OCI-M2 (cell line): ENCODE measurements around the gene ACADSB.

Experiments used
- DNase-seq: peaks from one replicate; lab custom pipeline; 2025; ENCODE audit not compliant: unreplicated experiment; lab: John Stamatoyannopoulos, UW

Gene ACADSB

DNA sequence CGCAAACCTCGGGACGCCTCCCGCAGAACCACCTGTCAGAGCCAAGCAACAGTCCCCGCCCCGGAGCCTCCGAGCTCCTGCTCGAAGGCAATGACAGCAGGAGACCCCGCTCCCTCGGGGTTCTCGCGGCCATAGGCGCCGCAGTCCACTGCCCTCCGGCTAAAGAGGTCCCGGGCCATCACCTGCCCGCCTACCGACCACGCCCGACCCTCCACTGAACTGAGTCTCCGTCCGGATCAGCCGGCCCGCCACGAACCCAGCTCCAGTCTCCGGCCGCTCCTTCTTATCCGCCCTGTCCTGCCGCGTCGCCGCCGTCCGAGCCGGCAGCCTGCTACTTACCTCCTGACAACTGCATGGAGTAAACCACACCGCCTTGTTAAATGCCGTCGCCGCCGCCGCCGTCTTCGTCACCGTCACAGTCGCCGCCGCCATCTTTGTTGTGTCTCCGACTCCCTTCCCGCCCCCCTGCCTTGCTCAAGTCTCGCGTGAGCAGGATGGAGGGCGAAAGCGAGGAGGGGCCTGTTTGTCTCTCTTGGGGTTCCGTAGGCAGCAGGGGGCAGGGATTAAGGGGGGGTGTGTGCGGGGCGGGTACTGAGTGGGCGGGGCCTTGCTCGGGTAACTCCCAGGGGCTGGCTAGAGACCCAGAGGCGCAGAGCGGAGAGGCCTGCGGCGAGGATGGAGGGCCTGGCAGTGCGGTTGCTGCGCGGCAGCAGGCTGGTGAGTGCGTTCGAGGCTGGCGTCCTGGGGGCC, at the start of gene ACADSB, which contains the start of gene IKZF5:
Gene ACADSB (plus strand): TSS at position 652 of the 750 bp plus-strand sequence. CDS start 24 bp downstream, at position 676.
Gene IKZF5 (minus strand): TSS at position 441 of the 750 bp plus-strand sequence. CDS start 10,170 bp downstream, outside the sequence.
- peak; percentile 23 for DNase-seq

DNA sequence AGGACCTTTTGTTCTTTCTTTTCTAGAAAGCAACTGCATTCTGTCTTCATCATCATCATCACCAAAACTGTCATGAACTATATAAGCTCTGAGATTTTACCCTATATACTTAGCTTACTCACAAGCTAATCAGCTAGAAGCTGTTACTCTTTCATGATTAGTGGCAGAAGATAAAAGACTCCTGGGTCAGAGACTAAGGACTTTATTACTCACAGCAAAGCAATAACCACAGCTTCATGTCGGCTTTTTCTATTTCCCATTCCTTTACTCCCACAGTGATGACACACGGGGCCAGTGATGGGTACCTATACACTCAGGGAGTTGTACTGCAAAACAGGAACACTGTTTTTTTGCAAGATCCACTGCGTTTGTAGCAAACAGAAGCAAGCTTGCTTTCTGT, 46.4 kb upstream of the ACADSB start:
- DNase-seq = no peak

DNA sequence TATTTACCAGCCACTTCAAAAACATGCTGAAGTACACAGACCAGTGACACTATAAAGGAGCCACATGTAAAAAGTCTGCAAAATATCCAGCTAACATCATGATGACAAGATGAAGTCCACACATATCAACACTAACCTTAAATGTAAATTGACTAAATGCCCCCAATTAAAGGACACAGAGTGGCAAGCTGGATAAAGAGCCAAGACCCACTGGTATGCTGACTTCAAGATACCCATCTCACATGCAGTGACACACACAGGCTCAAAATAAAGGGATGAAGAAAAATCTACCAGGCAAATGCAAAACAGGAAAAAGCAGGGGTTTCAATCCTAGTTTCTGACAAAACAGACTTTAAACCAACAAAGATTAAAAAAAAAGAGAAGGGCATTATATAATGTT, 41.9 kb upstream of the ACADSB start:
- no peak for DNase-seq

DNA sequence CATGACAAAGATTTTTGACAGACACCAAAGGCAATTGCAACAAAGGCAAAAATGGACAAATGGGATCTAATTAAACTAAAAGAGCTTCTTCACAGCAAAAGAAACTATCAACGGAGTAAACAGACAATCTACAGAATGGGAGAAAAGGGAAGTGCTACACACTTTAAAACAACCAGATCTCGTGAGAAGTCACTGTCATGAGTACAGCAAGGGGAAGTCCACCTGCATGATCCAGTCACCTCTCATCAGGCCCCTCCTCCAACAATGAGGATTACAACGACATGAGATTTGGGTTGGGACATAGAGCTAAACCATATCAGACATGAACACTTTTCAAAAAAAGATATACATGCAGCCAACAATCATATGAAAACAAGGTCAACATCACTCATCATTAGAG, 40.1 kb upstream of the ACADSB start:
- DNase-seq = no peak

DNA sequence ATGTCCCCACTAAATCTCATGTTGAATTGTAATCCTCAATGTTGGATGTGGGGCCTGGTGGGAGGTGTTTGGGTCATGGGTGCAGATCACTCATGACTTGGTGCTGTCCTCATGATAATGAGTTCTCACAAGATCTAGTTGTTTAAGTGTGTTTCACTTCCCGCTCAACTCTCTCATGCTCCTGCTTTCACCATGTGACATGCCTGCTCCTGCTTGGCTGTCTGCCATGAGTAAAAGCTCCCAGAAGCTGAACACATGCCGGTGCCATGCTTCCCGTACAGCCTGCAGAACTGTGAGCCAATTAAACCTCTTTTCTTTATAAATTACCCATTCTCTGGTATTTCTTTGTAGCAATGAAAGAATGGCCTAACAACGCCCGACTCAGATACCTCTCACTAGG, 34.8 kb upstream of the ACADSB start:
- no peak for DNase-seq

DNA sequence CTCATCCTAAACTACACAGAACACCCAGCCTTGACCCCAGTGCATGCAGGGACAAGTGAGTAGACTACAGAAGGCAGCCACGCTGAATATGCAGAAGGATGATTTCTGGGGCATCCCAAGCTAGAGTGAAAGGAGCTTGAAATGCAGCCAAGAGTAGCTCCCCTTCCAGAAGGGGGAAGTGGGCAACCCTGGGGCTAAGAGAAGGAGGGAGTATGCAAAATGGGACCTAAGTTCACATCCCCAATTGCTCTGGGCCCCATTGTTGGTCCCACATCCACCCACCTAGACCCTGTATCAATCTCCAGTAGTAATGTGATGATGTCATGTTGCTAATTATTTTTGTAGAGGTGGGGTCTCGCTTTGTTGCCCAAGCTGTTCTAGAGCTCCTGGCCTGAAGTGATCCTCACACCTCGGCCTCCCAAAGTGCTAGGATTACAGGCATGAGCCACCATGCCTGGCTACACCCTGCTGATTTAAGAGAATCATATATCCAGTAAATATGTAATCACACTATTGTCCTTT, 34.2 kb upstream of the ACADSB start:
- DNase-seq = no peak

DNA sequence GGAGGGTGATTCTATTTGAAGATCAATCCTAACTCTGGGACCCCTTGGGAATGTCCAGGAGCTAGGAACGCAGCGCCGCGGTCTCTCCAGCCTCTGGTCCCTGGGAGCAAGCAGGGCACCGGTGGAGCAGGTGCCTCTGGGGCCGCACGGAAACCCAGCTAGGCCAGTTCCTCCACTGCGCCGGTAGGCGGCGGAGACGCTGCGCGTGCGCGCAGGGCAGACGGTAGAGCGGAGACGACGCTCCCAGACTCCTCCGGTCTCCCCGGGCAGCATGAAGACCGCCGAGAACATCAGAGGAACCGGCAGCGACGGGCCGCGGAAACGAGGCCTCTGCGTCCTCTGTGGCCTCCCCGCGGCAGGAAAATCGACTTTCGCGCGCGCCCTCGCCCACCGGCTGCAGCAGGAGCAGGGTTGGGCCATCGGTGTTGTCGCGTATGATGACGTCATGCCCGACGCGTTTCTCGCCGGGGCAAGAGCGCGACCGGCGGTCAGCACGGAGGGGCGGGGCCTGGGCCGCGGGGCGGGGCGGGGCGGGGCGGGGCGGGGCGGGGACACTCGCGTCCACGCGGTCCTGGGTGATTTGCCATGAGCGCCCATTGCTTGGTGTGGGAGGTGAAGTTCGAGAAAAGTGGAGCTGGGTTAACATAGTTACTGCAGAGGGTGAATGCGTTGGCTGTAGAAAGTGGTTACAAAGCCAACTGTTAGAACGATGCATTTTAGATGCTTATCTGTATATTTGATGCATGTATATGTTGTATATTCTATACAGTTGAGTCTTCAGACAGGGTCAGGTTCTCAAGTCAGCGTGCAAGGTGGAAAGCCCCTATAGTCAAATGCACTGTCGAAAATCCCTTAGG, 28.4 kb upstream of the ACADSB start, which contains the start of gene PSTK:
Gene PSTK (plus strand): TSS at position 193 of the 857 bp plus-strand sequence. CDS start 79 bp downstream, at position 272.
- DNase-seq = peak; percentile 27

DNA sequence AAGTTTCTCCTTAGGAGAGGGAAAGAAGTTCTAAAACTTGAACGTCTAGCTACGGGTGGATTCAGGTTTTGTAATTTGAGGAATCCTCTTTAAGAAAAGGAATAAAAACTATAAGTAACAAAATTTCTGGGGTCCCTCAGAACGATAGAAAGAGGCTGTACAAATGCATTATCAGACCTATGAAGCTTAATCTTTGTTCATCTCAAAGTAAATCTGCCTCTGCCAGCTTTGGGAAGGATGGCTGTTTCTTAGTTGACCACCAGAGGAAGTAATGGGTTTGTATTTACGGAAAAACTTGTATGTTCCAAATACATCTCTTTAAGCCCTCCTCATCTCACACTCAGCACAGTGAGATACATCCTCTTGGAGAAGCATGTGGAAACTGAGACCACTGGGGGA, 27.7 kb upstream of the ACADSB start:
- no peak for DNase-seq

DNA sequence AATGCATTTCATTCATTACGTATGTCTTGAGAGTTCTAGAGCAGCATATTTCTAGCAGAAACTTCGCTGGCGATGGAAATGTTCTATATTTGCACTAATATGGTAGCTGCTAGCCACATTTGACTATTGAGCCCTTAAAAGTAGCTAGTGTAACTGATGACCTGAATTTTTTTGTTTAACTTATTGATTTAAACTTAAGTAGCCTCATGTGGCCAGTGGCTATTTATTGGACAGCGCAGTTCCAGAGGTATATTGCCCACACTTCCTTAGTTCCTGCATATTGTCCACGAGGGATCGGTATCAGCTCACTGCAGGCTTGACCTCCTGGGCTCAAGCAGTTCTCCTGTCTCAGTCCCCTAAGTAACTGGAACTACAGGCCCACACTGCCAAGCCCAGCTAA, 24.9 kb upstream of the ACADSB start:
- DNase-seq = no peak

DNA sequence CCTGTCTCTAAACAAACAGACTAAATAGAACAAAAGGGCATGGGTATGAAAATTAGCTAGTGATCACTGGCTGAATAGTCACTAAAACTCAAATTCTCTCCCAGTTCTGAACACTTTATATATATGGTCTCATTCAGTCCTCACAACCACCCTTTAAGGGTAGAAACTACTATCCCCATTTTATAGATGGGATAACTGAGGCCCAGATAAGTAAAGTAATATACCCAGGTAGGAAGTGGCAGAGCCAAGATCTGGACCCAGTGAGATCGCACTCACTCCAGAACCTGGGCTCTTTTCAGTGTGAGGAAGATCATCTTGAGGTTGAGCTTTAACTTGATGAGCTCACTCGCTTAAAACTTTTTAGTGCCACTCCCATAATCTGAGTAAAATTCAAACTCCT, 24.1 kb upstream of the ACADSB start:
- DNase-seq = no peak

DNA sequence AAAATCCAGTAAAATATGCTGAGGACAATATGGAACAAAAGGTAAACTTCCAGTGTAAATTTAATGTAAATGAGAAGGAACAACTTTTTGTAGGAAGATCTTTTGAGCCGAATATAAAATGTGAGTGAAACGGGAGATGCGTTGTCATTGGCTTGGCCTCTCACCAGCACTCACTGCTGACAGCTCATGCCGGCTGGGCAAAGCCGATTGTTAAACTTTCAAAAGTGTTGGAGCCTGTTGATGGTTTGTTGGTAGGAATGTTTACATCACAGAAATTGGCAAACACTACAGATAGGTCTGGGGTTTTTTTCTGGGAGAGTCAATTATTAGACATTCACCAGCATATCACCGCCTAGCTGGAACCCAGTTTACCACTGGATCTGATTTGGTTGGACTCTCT, 22.5 kb upstream of the ACADSB start:
- no peak for DNase-seq

DNA sequence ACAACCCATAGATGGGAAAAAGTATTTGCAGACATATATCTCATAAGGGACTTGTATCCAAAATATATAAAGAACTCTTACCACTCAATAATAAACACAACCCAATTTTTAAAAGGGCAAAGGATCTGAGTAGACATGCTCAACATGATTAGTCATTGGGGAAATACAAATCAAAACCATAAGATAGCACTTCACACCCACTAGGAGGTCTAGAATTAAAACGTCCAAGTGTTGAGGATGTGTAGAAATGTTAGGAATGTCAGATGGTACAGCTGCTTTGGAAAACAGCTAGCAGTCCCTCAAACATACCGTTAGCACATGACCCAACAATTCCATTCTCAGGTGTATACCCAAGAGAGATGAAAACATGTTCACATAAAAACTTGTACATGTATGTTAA, 20.3 kb upstream of the ACADSB start:
- DNase-seq = no peak

DNA sequence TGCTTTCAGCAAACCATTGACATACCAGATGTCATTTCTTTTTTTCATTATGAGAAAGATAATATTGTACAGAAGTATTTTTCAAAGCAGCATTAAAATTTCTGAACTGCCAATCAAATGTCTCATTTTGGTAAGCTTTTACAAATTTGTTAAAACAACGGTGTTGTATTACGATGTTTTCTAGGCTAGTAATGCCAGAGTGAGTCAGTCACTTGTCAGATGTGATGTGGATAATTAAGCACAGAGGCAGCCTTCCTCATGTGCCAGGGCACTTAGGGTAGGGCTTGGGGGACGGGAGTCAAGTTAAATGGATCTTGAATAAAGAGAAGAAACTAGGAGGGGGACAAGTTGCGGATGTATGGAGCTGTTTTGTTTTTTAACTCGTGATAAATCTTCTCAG, 18.5 kb upstream of the ACADSB start:
- no peak for DNase-seq

DNA sequence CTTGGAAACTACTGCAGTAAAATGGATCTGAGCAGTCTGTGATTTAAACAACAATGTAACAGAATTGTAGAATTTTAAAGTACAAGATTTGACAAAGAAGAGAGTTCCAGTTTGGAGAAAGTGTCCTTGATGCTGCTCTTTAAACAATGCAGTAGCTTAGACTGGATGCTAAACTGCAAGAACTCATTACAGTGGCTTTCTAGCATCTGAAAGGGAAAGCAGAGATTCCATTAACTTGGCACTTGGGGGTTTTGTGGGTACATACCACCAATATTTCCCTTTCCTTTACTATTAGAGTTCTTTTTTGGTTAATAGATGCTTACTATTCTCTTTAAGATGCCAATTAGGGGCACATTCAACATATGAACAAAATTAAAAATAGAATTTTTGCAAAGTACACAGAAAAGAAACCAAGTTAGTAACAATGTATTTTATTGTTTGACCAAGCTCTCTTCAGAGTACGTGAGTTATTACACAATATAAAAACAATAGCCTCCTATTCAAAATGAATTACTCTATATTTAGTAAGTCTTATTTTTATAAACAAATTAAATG, 16.7 kb upstream of the ACADSB start:
- DNase-seq = no peak

DNA sequence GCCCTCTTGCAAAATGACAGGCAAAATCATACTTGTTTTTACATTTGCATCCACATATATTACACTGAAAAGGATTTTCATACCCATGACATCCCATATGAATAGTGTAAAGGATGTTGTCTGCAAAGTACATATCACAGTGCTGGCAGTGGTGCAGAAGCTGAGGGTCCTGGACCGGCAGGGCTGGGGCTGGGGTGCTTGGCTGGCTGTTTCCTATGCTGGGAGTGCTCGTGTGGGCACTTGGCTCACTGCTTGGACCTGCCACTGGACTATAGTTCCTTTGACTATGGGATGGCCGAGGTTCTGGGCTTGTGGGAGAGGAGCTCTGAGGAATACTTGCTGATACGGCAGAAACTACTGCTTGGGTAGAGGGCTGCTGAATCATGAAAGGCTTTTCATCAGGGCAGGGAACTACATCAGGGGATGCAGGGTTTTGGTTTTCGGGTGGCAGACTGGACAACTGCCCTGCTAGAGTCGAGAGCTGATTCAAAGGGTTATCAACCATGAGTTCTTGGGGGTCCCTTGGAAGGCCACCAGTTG, 14.9 kb upstream of the ACADSB start:
- no peak for DNase-seq

DNA sequence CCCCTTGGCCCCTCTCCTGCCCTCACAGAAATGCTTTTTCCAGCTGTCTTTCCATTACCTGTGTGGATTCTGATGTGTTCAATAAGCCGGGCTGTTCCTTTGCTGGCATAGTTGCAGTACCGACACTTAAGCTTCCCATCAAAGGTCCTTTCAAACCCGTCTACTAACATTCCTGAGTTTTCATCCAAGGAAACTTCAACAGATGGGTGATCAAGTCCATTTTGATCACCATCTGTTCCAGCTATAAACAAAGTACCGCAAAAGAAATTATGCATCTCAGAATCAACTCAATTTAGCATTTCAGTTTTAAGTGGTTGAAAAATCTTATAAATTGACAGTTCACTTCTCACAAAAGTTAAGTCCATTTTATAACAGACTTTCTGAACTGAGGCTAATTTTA, 12.9 kb upstream of the ACADSB start:
- DNase-seq = no peak

DNA sequence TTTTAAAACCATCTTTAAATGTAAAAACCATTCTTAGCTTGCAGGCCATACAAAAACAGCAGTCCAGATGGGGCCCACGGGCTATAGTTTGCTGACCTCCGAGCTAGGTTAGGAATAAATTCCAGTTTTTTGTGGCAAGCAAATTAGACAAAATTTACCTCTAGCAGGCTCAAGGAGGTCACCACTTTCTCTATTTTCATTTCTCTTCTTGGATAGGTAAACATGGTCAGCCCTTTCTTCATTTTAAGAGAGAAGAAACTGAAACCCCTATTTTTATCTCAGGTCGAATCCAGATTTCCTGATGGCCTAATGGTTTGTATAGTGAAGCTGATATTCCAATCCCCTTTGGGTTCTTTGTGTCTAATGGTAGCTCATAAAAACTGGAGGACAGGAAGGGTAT, 10.9 kb upstream of the ACADSB start:
- DNase-seq = no peak

DNA sequence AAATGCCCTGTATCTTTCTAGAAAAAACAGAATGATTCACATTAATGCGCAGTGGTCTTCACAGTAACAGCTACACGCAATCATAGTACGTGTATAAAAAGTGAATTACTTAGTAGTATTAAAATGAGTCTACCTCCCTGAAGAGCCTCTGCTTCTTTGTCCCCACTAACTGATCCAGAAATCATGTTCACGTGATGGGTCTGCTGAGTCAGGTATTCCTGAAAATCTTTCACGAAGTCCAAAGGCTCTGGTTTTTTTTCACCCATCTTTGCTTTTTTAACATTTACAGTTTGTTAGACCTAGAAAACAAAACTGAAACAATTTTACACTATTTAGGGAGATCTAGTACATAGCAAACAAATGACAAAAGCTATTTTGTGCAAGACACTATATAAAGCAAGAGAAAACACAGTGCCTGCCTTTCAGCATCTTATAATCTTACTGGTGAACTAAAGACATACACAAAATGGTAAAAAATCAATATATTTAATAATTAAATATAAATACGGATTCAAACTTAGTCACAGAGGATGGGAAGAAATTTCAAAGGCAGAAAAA, 10.4 kb upstream of the ACADSB start:
- DNase-seq = no peak

DNA sequence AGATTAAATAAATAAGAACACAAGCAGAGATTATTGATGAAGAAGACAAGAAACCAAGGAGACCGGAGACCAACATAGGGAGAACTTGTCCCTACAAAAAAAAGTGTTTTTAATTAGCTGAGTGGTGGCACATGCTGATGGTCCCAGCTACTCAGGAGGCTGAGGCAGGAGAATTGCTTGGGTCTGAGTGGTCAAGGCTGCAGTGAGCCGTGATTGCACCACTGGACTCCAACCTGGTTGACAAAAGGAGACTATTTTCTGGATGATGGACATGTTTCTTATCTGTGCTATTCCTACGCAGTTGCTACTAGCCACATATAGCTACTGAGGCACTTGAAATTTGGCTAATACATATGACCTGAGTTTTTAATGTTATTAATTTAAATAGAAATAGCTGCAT, 9.9 kb upstream of the ACADSB start:
- DNase-seq = no peak

DNA sequence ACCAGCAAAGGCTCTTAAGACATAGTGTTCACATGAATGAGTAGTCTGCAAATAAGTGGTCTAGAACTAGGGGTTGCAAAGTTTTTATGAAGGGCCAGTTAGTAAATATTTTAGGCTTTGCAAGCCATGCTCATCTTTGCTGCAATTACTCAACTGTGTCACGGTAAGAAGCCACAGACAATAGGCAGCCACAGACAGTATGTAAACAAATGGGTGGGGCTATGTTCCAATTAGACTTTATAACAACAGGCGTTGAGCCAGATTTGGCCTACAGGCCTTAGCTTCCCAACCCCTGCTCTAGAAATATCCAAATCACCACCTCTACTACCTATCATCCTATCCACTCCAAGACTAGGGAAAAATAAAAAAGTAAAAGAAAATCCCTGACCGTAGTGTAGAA, 9.5 kb upstream of the ACADSB start:
- DNase-seq = no peak

DNA sequence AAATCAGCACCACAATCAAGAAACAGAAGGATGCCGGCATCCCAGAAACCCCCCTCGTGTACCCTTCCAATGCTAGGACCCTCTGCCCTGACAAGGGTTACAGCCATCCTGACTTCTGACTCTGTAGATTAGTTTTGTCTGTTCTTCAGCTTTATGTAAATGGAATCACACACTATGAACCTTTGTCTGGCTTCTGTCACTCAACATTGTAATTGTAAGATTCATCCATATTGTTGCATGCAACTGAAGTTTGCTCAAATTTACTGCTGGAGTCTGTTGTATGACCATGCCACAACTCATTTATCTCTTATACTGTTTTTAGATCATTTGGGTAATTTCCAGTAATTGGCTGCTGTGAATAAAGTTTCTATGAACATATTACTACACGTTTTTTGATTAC, 8.7 kb upstream of the ACADSB start:
- no peak for DNase-seq
